A673 (cell line): ENCODE results near the gene RGL3.

Experiments used
- EZH2 ChIP-seq: fragments of 200-600 bp; sonication (generic); IDR thresholded peaks from 2 replicates; pipeline ENCODE4 v1.6.1; 2017; ENCODE audit warnings: borderline replicate concordance, low read depth, mild to moderate bottlenecking, mixed read lengths, antibody characterized with exemption, low read length; ENCODE audit not compliant: poor library complexity, severe bottlenecking
- TF ChIP-seq, protein P1 (sequence below): fragments of 300-800, 200-600 bp; sonication (generic); conservative IDR thresholded peaks from 2 replicates; pipeline ENCODE4 v1.5.1; 2017; ENCODE audit warnings: low read depth, mild to moderate bottlenecking, antibody characterized with exemption, low read length, moderate library complexity, mixed read lengths

GRCh38 chr19:11445141-11445540 lies 26.0 kb upstream of the RGL3 start:
- TF ChIP-seq, protein P1, sequence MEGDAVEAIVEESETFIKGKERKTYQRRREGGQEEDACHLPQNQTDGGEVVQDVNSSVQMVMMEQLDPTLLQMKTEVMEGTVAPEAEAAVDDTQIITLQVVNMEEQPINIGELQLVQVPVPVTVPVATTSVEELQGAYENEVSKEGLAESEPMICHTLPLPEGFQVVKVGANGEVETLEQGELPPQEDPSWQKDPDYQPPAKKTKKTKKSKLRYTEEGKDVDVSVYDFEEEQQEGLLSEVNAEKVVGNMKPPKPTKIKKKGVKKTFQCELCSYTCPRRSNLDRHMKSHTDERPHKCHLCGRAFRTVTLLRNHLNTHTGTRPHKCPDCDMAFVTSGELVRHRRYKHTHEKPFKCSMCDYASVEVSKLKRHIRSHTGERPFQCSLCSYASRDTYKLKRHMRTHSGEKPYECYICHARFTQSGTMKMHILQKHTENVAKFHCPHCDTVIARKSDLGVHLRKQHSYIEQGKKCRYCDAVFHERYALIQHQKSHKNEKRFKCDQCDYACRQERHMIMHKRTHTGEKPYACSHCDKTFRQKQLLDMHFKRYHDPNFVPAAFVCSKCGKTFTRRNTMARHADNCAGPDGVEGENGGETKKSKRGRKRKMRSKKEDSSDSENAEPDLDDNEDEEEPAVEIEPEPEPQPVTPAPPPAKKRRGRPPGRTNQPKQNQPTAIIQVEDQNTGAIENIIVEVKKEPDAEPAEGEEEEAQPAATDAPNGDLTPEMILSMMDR, result no peak
- no peak for TF ChIP-seq EZH2
